ENCODE data around the gene SLC28A1.

- no peak for TF ChIP-seq EZH2 (IDR thresholded peaks at IDR 0.05)
- no peak for TF ChIP-seq POLR2AphosphoS5 (IDR thresholded peaks at IDR 0.05; ENCODE audit: borderline replicate concordance, low read depth, low read length)
- no peak for TF ChIP-seq FOXP2 (optimal IDR thresholded peaks at IDR 0.05; ENCODE audit: control extremely low read depth, extremely low read length, insufficient read depth)
Measured at GRCh38 chr15:84922530-84922929, 38.1 kb downstream of the SLC28A1 start.

Data from SK-N-MC (cell line).